ENCODE data around the gene AHDC1.

The AHDC1 gene

DNA sequence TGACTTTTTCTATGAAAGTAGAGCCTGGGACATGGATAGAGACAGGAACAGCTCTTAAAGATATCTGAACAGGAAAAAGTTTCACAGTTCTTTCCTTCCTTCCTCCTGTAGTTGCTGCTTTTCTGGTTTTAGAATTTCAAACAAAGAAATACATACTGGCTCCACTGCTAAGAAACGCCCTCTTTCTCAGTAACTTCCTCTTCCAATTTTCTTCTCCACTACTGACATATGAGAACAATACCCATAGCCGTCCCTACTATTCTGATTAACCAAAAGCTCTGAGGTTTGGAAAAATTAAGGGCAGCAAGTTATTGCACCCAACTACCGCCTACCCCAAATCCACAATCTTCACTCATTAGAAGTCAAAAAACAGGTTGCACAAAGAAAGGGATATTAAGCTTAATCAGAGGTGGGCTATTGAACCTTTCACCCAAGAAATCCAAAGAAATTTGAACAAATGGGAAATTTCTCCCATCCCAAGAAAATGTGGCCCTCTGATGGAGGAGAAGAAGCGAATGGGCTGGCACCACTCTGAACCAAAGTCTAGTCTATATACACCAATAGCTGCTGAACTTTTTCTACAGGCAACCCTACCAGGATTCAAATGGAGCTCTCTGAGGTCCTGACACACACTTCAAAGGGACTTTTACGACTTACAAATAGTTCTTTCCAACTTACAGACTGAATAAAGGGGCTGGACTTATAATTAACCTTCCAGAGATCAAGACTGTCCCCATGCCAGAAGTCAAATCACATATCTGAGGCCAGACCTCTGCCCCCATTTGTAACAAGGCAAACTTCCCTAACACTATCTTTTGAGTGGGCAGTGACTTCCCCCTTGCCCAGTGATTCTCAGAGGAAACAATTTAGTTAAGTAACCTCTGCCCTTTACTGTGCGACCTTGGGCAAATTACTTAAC lies 115.7 kb downstream of the AHDC1 start:
- DNase-seq (ENCODE audit: low read depth in 2 of 2) = peak; percentile 40 to 50
- peak overlapping the region; percentile 93 to 98 for H3K4me3 ChIP-seq (replicated peaks in 1 of 2; ENCODE audit: low read depth in 2 of 2, low read length in 2 of 2)
- TF ChIP-seq, protein P1, sequence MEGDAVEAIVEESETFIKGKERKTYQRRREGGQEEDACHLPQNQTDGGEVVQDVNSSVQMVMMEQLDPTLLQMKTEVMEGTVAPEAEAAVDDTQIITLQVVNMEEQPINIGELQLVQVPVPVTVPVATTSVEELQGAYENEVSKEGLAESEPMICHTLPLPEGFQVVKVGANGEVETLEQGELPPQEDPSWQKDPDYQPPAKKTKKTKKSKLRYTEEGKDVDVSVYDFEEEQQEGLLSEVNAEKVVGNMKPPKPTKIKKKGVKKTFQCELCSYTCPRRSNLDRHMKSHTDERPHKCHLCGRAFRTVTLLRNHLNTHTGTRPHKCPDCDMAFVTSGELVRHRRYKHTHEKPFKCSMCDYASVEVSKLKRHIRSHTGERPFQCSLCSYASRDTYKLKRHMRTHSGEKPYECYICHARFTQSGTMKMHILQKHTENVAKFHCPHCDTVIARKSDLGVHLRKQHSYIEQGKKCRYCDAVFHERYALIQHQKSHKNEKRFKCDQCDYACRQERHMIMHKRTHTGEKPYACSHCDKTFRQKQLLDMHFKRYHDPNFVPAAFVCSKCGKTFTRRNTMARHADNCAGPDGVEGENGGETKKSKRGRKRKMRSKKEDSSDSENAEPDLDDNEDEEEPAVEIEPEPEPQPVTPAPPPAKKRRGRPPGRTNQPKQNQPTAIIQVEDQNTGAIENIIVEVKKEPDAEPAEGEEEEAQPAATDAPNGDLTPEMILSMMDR (IDR thresholded peaks at IDR 0.05; ENCODE audit: low read depth, low read length) = no peak

DNA sequence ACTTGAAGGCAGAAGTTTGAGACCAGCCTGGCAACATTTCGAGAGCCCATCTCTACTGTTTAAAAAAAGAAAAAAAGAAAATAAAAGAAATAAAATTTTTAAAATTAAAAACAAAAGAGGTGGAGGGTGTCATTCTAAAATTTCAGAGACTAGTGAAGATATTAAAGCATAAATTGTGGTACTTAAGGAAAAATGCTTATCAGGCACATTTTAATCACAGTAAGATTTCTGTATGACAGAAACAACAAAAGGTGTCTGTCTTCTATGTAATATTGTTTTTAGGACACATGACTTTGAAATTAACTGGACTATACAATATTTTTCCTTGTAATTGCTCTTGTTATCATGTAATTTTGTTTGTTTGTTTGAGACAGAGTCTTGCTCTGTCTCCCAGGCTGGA lies 118.6 kb downstream of the AHDC1 start:
- no peak for DNase-seq (ENCODE audit: low read depth in 2 of 2)
- H3K4me3 ChIP-seq (replicated peaks in 1 of 2; ENCODE audit: low read depth in 2 of 2, low read length in 2 of 2) = no peak overlapping the region
- TF ChIP-seq, protein P1 (IDR thresholded peaks at IDR 0.05; ENCODE audit: low read depth, low read length) = no peak

Data from cardiac fibroblast (primary cell).